ENCODE data around the gene PDF.

The PDF gene

GRCh38 chr16:69376393-69377059 lies 46.1 kb upstream of the PDF start:
- DNase-seq (ENCODE audit: low read depth in 1 of 2, low spot score in 1 of 2), result no peak
- no peak overlapping the region for H3K4me3 ChIP-seq (replicated peaks; ENCODE audit: insufficient read depth, low read length)
- TF ChIP-seq GABPA (IDR thresholded peaks at IDR 0.05; ENCODE audit: low read depth) (no peak), SPI1 (IDR thresholded peaks at IDR 0.05; ENCODE audit: borderline replicate concordance, low read depth) (no peak), POLR2AphosphoS5 (IDR thresholded peaks at IDR 0.05; ENCODE audit: low read depth) (no peak)
- TF ChIP-seq, protein P1, sequence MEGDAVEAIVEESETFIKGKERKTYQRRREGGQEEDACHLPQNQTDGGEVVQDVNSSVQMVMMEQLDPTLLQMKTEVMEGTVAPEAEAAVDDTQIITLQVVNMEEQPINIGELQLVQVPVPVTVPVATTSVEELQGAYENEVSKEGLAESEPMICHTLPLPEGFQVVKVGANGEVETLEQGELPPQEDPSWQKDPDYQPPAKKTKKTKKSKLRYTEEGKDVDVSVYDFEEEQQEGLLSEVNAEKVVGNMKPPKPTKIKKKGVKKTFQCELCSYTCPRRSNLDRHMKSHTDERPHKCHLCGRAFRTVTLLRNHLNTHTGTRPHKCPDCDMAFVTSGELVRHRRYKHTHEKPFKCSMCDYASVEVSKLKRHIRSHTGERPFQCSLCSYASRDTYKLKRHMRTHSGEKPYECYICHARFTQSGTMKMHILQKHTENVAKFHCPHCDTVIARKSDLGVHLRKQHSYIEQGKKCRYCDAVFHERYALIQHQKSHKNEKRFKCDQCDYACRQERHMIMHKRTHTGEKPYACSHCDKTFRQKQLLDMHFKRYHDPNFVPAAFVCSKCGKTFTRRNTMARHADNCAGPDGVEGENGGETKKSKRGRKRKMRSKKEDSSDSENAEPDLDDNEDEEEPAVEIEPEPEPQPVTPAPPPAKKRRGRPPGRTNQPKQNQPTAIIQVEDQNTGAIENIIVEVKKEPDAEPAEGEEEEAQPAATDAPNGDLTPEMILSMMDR (IDR thresholded peaks at IDR 0.05; ENCODE audit: insufficient read depth, low read length), result no peak
- TF ChIP-seq, protein P2, sequence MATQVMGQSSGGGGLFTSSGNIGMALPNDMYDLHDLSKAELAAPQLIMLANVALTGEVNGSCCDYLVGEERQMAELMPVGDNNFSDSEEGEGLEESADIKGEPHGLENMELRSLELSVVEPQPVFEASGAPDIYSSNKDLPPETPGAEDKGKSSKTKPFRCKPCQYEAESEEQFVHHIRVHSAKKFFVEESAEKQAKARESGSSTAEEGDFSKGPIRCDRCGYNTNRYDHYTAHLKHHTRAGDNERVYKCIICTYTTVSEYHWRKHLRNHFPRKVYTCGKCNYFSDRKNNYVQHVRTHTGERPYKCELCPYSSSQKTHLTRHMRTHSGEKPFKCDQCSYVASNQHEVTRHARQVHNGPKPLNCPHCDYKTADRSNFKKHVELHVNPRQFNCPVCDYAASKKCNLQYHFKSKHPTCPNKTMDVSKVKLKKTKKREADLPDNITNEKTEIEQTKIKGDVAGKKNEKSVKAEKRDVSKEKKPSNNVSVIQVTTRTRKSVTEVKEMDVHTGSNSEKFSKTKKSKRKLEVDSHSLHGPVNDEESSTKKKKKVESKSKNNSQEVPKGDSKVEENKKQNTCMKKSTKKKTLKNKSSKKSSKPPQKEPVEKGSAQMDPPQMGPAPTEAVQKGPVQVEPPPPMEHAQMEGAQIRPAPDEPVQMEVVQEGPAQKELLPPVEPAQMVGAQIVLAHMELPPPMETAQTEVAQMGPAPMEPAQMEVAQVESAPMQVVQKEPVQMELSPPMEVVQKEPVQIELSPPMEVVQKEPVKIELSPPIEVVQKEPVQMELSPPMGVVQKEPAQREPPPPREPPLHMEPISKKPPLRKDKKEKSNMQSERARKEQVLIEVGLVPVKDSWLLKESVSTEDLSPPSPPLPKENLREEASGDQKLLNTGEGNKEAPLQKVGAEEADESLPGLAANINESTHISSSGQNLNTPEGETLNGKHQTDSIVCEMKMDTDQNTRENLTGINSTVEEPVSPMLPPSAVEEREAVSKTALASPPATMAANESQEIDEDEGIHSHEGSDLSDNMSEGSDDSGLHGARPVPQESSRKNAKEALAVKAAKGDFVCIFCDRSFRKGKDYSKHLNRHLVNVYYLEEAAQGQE (IDR thresholded peaks at IDR 0.05; ENCODE audit: insufficient replicate concordance, low read depth), result no peak
- no peak overlapping the region for H3K27ac ChIP-seq (replicated peaks)
- H3K27me3 ChIP-seq (ENCODE audit: insufficient read depth, poor library complexity, severe bottlenecking), result no peaks in the 10 kb centered on the region

- H3K4me3 ChIP-seq (replicated peaks; ENCODE audit: insufficient read depth, low read length), result no peak overlapping the region
- no peak for DNase-seq (ENCODE audit: low read depth in 1 of 2, low spot score in 1 of 2)
- TF ChIP-seq, protein P1 (IDR thresholded peaks at IDR 0.05; ENCODE audit: insufficient read depth, low read length), result no peak
- TF ChIP-seq, protein P2 (IDR thresholded peaks at IDR 0.05; ENCODE audit: insufficient replicate concordance, low read depth), result no peak
- TF ChIP-seq POLR2AphosphoS5 (IDR thresholded peaks at IDR 0.05; ENCODE audit: low read depth) (no peak), SPI1 (IDR thresholded peaks at IDR 0.05; ENCODE audit: borderline replicate concordance, low read depth) (no peak), GABPA (IDR thresholded peaks at IDR 0.05; ENCODE audit: low read depth) (no peak)
- H3K27me3 ChIP-seq (ENCODE audit: insufficient read depth, poor library complexity, severe bottlenecking), result no peaks in the 10 kb centered on the region
- H3K27ac ChIP-seq (replicated peaks), result no peak overlapping the region
Observed at GRCh38 chr16:69373019-69373418, 42.6 kb upstream of the PDF start.

DNA sequence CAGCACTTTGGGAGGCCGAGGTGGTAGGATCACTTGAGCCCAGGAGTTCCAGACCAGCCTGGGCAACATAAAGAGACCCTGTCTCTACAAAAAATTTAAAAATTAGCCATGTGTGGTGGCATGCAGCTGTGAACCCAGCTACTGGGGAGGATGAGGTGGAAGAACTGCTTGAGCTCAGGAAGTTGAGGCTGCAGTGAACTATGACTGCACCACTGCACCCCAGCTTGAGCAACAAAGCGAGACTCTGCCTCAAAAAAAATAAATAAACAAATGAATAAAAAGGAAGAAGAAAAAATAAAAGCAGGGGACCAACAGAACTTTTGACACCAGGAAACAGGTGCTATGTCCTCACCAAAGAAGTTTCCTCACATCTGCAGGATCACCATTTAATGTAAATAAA lies 41.2 kb upstream of the PDF start:
- Histone ChIP-seq H3K4me3 (replicated peaks; ENCODE audit: insufficient read depth, low read length) (no peak overlapping the region), H3K27me3 (ENCODE audit: insufficient read depth, poor library complexity, severe bottlenecking) (no peaks in the 10 kb centered on the region), H3K27ac (replicated peaks) (no peak overlapping the region)
- DNase-seq (ENCODE audit: low read depth in 1 of 2, low spot score in 1 of 2), result no peak
- no peak for TF ChIP-seq POLR2AphosphoS5 (IDR thresholded peaks at IDR 0.05; ENCODE audit: low read depth)
- TF ChIP-seq GABPA (IDR thresholded peaks at IDR 0.05; ENCODE audit: low read depth), result no peak
- TF ChIP-seq, protein P1 (IDR thresholded peaks at IDR 0.05; ENCODE audit: insufficient read depth, low read length), result no peak
- TF ChIP-seq SPI1 (IDR thresholded peaks at IDR 0.05; ENCODE audit: borderline replicate concordance, low read depth), result no peak
- TF ChIP-seq, protein P2 (IDR thresholded peaks at IDR 0.05; ENCODE audit: insufficient replicate concordance, low read depth), result no peak
